Uterus (tissue), 4 donors: ENCODE results near the gene PCID2. TPM values are rescaled to one million over a fixed set of nuclear protein-coding genes. Genes with fewer than 3 reads are reported as not detected.

Experiments
- DNase-seq, 2 donors: peaks; one replicate each; pipeline ENCODE4 v3.0.0-alpha.2; 2019 to 2020
- H3K27ac ChIP-seq, 2 donors: fragments of 200-600 bp; sonication (generic); 1 replicate in 1 of 2; 2 replicates in 1 of 2; pipeline ENCODE4 v1.5.1; 2016 to 2018
- H3K27me3 ChIP-seq, 2 donors: fragments of 200-600 bp; sonication (generic); one replicate each; pipeline ENCODE4 v1.5.1; 2018 to 2019; ENCODE audit warnings: control low read depth in 1 of 2
- H3K36me3 ChIP-seq, 2 donors: fragments of 200-600 bp; sonication (generic); one replicate each; pipeline ENCODE4 v1.5.1; 2019; ENCODE audit warnings: control low read depth in 1 of 2
- H3K4me1 ChIP-seq, 2 donors: fragments of 200-600 bp; sonication (generic); one replicate each; pipeline ENCODE4 v1.5.1; 2018 to 2019; ENCODE audit warnings: control low read depth in 1 of 2
- H3K4me3 ChIP-seq, 2 donors: fragments of 200-600 bp; sonication (generic); 1 replicate in 1 of 2; 2 replicates in 1 of 2; pipeline ENCODE4 v1.5.1; 2018 to 2019; ENCODE audit warnings: mild to moderate bottlenecking in 1 of 2
- H3K9me3 ChIP-seq, 2 donors: fragments of 200-600 bp; sonication (generic); one replicate each; pipeline ENCODE4 v1.5.1; 2019; ENCODE audit warnings: control low read depth in 1 of 2
- POLR2A ChIP-seq, 2 donors: fragments of 450-650 bp; IDR thresholded peaks; one replicate each; pipeline ENCODE4 v1.6.1; 2016; ENCODE audit warnings: antibody characterized with exemption in 2 of 2, mild to moderate bottlenecking in 1 of 2, moderate library complexity in 1 of 2
- intact Hi-C: fragments of 100-400 bp; cut with DNase I; formaldehyde crosslinking; loops from one replicate; pipeline ENCODE4 v1.15.1; 2023; ENCODE audit warnings: low total_unique reads
- total RNA-seq, 4 donors: library from RNA; depleted of rRNA in 3 of 4; stranded (reverse); fragments of >200 nt in 3 of 4; gene quantifications; one replicate each; pipeline versions ENCODE4 v1.1.0 to v1.2.4, GENCODE V29; 2014 to 2023
- TF ChIP-seq, protein P1 (sequence below), 4 experiments: fragments of 200-600 bp in 2 of 4; fragments of 450-650 bp in 2 of 4; sonication (generic) in 2 of 4; IDR thresholded peaks; one replicate each; pipeline ENCODE4 v1.5.1; 2016 to 2019; ENCODE audit warnings: antibody characterized with exemption in 4 of 4, mild to moderate bottlenecking in 2 of 4, moderate library complexity in 1 of 4
- donor health status: DM: yes; HTN: yes; CAD: no.

Gene PCID2
- total RNA-seq, 4 donors from 2014 or later: 35.9 to 75.6 (median 70.7) TPM

DNA sequence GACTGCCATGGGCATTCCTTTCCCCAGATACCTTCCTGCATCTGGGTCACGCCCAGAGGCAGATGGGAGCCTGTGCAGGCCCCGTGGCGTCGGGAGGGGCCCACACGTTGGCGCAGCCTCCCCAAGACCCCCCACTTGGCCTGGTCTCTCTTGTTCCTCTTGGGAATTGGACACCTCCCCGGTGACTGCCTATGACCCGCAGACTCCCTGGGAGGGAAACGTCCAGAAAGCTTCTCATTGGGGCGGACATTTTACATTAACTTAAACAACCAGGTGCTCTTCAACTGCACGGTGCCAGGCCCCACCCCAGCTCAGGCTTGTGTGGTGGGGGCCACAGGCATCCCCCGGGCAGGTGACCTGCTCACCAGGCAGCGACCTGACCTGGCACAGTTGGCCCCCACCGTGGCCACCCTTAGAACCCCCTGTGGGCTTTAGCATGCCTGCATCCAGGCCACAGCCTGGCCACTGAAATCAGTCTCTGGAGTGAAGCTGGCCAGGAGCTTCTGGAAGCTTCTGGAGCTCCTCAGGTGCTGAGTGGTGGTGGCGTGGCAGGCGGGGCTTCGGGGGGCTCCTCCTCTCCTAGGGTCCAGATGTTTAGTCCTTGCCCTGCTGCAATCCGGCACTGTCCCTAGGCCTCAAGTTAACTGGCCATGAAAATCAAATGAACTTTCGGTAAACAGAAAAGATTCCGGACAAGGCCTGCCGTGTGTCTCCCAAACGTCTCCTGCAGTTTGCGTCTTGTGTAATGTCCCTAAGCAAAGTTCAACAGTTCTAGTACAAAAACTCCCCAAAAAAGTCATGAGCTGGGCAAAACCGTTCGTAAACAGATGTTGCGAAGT is 58.5 kb downstream of the PCID2 start:
- no peak overlapping the region for H3K27ac ChIP-seq
- peaks cover 0 to 5% of the 10 kb centered on the region in 2 donors for H3K4me1 ChIP-seq
- intact Hi-C loops: no loop called here
- no peak for TF ChIP-seq POLR2A (IDR thresholded peaks at IDR 0.05)
- TF ChIP-seq, protein P1, sequence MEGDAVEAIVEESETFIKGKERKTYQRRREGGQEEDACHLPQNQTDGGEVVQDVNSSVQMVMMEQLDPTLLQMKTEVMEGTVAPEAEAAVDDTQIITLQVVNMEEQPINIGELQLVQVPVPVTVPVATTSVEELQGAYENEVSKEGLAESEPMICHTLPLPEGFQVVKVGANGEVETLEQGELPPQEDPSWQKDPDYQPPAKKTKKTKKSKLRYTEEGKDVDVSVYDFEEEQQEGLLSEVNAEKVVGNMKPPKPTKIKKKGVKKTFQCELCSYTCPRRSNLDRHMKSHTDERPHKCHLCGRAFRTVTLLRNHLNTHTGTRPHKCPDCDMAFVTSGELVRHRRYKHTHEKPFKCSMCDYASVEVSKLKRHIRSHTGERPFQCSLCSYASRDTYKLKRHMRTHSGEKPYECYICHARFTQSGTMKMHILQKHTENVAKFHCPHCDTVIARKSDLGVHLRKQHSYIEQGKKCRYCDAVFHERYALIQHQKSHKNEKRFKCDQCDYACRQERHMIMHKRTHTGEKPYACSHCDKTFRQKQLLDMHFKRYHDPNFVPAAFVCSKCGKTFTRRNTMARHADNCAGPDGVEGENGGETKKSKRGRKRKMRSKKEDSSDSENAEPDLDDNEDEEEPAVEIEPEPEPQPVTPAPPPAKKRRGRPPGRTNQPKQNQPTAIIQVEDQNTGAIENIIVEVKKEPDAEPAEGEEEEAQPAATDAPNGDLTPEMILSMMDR (IDR thresholded peaks at IDR 0.05): no peak
- no peak for DNase-seq
- no peaks in the 10 kb centered on the region for H3K9me3 ChIP-seq
- H3K4me3 ChIP-seq: no peak overlapping the region
- no peaks in the 10 kb centered on the region for H3K27me3 ChIP-seq
- H3K36me3 ChIP-seq: no peaks in the 10 kb centered on the region

DNA sequence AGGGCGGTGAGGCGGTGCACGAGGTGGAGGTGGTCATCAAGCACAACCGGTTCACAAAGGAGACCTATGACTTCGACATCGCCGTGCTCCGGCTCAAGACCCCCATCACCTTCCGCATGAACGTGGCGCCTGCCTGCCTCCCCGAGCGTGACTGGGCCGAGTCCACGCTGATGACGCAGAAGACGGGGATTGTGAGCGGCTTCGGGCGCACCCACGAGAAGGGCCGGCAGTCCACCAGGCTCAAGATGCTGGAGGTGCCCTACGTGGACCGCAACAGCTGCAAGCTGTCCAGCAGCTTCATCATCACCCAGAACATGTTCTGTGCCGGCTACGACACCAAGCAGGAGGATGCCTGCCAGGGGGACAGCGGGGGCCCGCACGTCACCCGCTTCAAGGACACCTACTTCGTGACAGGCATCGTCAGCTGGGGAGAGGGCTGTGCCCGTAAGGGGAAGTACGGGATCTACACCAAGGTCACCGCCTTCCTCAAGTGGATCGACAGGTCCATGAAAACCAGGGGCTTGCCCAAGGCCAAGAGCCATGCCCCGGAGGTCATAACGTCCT is 59.4 kb downstream of the PCID2 start:
- DNase-seq: no peak

DNA sequence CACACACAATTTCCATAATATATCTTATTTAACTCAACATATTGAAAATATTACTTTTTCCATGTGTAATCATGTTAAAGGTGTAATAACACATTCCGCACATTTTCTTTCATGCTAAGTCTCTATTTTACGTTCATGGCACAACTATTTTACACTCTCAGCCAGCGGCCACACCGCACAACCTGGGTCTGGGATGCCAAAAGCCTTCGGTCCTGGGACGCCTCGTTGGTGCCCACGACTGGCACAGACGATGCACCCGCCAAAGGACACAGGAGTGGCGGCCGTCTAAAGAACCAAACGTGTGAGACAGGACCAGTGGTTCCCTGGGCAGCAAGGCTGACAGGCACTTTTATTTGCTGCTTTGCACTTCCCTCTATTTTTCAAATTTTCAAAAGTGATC is 60.1 kb downstream of the PCID2 start:
- no peak for TF ChIP-seq POLR2A (IDR thresholded peaks at IDR 0.05)
- TF ChIP-seq, protein P1 (IDR thresholded peaks at IDR 0.05): no peak
- Histone ChIP-seq H3K4me1 (peaks cover 0 to 5% of the 10 kb centered on the region in 2 donors), H3K9me3 (no peaks in the 10 kb centered on the region), H3K27me3 (no peaks in the 10 kb centered on the region), H3K27ac (no peak overlapping the region), H3K4me3 (no peak overlapping the region), H3K36me3 (no peaks in the 10 kb centered on the region)
- intact Hi-C loops: no loop called here
- no peak for DNase-seq

More for the DNA sequence above, 59.4 kb downstream of the PCID2 start:
- Histone ChIP-seq H3K27ac (no peak overlapping the region), H3K4me3 (no peak overlapping the region), H3K36me3 (no peaks in the 10 kb centered on the region), H3K9me3 (no peaks in the 10 kb centered on the region), H3K27me3 (no peaks in the 10 kb centered on the region), H3K4me1 (peaks cover 0 to 5% of the 10 kb centered on the region in 2 donors)
- TF ChIP-seq POLR2A (IDR thresholded peaks at IDR 0.05): no peak
- TF ChIP-seq, protein P1 (IDR thresholded peaks at IDR 0.05): no peak
- intact Hi-C loops: no loop called here

- Histone ChIP-seq H3K4me1 (no peaks in the 10 kb centered on the region), H3K36me3 (no peaks in the 10 kb centered on the region), H3K9me3 (no peaks in the 10 kb centered on the region), H3K27me3 (no peaks in the 10 kb centered on the region), H3K27ac (no peak overlapping the region), H3K4me3 (no peak overlapping the region)
- no peak for TF ChIP-seq POLR2A (IDR thresholded peaks at IDR 0.05)
- TF ChIP-seq, protein P1 (IDR thresholded peaks at IDR 0.05): no peak
- intact Hi-C loops: no loop called here
- DNase-seq: no peak
Measured at GRCh38 chr13:113147206-113147605, 61.3 kb downstream of the PCID2 start.

DNA sequence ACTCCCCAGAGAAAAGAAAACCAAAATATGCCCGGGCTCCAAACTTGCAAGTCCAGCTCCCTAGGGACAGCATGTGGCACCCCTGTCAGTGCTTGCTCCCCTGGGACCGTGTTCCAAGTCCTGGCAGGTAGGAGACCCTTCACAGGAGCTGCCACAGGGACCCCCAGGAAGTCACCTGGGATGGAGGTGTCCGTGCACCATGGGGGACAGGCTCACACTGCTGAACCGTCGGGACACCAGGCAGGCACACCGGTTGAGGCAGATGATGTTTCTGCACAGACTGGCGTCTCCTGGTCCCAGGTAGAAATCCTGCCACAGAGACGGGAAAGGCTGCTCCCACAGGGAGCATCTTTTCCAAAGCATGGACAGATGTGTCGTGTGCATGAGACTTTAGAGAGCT is 61.7 kb downstream of the PCID2 start:
- TF ChIP-seq, protein P1 (IDR thresholded peaks at IDR 0.05): no peak
- no peak for TF ChIP-seq POLR2A (IDR thresholded peaks at IDR 0.05)
- Histone ChIP-seq H3K27me3 (no peaks in the 10 kb centered on the region), H3K4me1 (no peaks in the 10 kb centered on the region), H3K36me3 (no peaks in the 10 kb centered on the region), H3K9me3 (no peaks in the 10 kb centered on the region), H3K27ac (no peak overlapping the region), H3K4me3 (no peak overlapping the region)
- no peak for DNase-seq
- intact Hi-C loops: no loop called here
